MM.1S (cell line): ENCODE results near the gene ERG.

Experiments
- CTCF ChIP-seq: fragments of 300-600 bp; sonication (generic); IDR thresholded peaks from 2 replicates; pipeline ENCODE4 v1.5.1; 2016; ENCODE audit warnings: antibody characterized with exemption, low read length, mixed read lengths
- EZH2 ChIP-seq: fragments of 300-600 bp; sonication (generic); optimal IDR thresholded peaks from 2 replicates; pipeline ENCODE3; 2017; ENCODE audit warnings: low read depth, mild to moderate bottlenecking, antibody characterized with exemption, low read length, mixed read lengths

- TF ChIP-seq EZH2 = no peak
- no peak for TF ChIP-seq CTCF
Observed at GRCh38 chr21:38359090-38359489, 139.2 kb downstream of the ERG start.
